ENCODE measurements around the gene WWOX.

The WWOX gene

DNA sequence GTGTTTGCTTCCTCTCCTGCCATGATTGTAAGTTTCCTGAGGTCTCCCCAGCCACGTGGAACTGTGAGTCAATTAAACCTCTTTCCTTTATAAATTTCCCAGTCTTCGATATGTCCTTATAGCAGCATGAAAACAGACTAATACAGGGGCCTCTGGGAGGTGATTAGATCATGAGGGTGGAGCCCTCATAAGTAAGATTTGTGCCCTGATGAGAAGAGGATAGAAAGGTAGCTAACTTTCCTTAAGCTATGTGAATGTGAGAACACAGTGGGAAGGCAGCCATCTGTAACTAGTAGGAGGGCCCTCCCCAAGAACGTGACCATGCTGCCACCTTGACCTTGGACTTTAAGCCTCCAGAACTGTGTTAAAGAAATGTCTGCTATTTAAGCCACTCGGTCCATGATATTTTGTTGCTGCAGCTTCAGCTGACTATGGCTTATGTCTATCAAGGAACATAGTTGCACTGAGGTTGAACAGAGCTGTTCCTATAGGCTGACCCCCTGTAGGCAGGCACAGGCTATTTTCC is 30.7 kb downstream of the WWOX start:
- H3K4me3 ChIP-seq (ENCODE audit: low read depth in 1 of 2, low read length in 2 of 2) = no peak overlapping the region
- H3K4me1 ChIP-seq (ENCODE audit: insufficient read depth, low read length) = no peaks in the 10 kb centered on the region
- no peaks in the 10 kb centered on the region for H3K79me2 ChIP-seq (ENCODE audit: insufficient read depth, low read length)
- TF ChIP-seq, protein P1, sequence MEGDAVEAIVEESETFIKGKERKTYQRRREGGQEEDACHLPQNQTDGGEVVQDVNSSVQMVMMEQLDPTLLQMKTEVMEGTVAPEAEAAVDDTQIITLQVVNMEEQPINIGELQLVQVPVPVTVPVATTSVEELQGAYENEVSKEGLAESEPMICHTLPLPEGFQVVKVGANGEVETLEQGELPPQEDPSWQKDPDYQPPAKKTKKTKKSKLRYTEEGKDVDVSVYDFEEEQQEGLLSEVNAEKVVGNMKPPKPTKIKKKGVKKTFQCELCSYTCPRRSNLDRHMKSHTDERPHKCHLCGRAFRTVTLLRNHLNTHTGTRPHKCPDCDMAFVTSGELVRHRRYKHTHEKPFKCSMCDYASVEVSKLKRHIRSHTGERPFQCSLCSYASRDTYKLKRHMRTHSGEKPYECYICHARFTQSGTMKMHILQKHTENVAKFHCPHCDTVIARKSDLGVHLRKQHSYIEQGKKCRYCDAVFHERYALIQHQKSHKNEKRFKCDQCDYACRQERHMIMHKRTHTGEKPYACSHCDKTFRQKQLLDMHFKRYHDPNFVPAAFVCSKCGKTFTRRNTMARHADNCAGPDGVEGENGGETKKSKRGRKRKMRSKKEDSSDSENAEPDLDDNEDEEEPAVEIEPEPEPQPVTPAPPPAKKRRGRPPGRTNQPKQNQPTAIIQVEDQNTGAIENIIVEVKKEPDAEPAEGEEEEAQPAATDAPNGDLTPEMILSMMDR (IDR thresholded peaks at IDR 0.05; ENCODE audit: borderline replicate concordance, extremely low read depth, low read length, poor library complexity, severe bottlenecking) = no peak
- no peak for TF ChIP-seq EZH2 (IDR thresholded peaks at IDR 0.05; ENCODE audit: borderline replicate concordance, low read depth, low read length, severe bottlenecking)
- no peaks in the 10 kb centered on the region for H3K9me3 ChIP-seq (ENCODE audit: insufficient read depth, low read length, severe bottlenecking)
- DNase-seq (no peak), ATAC-seq (ENCODE audit: insufficient read depth, low read depth) (no peak)
- no peak overlapping the region for H3K27ac ChIP-seq (ENCODE audit: low read length)
- H4K20me1 ChIP-seq (ENCODE audit: insufficient read depth, low read length) = no peaks in the 10 kb centered on the region
- H3K4me2 ChIP-seq (ENCODE audit: insufficient read depth, low read length) = no peak overlapping the region
- no peak overlapping the region for H3K9ac ChIP-seq (ENCODE audit: low read depth, low read length)
- H3K27me3 ChIP-seq (ENCODE audit: insufficient read depth, low read length, poor library complexity) = no peaks in the 10 kb centered on the region
- no peak overlapping the region for H2AFZ ChIP-seq (ENCODE audit: low read depth, low read length)
- 0 out of 2 replicates have a peak, but pooled peaks cover 10% of the 10 kb centered on the region for H3K36me3 ChIP-seq (ENCODE audit: insufficient read depth, low read length)

DNA sequence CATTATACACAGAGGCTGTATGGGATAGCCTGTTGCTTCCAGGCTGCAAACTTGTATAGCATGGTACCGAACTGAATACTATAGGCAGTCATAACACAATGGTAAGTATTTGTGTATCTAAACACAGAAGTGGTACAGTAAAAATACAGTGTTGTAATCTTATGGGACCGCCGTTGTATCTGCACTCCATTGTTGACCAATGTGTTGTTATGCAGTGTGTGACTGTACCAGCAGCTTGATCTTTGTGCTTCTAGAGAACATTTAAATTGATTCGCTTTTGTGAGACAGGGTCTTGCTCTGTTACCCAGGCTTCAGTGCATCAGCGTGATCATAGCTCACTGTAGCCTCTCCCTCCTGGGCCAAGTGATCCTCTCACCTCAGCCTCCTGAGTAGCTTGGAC is 31.5 kb downstream of the WWOX start:
- Histone ChIP-seq H2AFZ (ENCODE audit: low read depth, low read length) (no peak overlapping the region), H3K9ac (ENCODE audit: low read depth, low read length) (no peak overlapping the region), H3K4me1 (ENCODE audit: insufficient read depth, low read length) (no peaks in the 10 kb centered on the region), H3K4me2 (ENCODE audit: insufficient read depth, low read length) (no peak overlapping the region), H3K27ac (ENCODE audit: low read length) (no peak overlapping the region), H4K20me1 (ENCODE audit: insufficient read depth, low read length) (no peaks in the 10 kb centered on the region), H3K36me3 (ENCODE audit: insufficient read depth, low read length) (0 out of 2 replicates have a peak, but pooled peaks cover 7% of the 10 kb centered on the region), H3K79me2 (ENCODE audit: insufficient read depth, low read length) (no peaks in the 10 kb centered on the region), H3K4me3 (ENCODE audit: low read depth in 1 of 2, low read length in 2 of 2) (no peak overlapping the region), H3K27me3 (ENCODE audit: insufficient read depth, low read length, poor library complexity) (no peaks in the 10 kb centered on the region), H3K9me3 (ENCODE audit: insufficient read depth, low read length, severe bottlenecking) (no peaks in the 10 kb centered on the region)
- DNase-seq (no peak), ATAC-seq (ENCODE audit: insufficient read depth, low read depth) (no peak)
- TF ChIP-seq, protein P1 (IDR thresholded peaks at IDR 0.05; ENCODE audit: borderline replicate concordance, extremely low read depth, low read length, poor library complexity, severe bottlenecking) = no peak
- no peak for TF ChIP-seq EZH2 (IDR thresholded peaks at IDR 0.05; ENCODE audit: borderline replicate concordance, low read depth, low read length, severe bottlenecking)

DNA sequence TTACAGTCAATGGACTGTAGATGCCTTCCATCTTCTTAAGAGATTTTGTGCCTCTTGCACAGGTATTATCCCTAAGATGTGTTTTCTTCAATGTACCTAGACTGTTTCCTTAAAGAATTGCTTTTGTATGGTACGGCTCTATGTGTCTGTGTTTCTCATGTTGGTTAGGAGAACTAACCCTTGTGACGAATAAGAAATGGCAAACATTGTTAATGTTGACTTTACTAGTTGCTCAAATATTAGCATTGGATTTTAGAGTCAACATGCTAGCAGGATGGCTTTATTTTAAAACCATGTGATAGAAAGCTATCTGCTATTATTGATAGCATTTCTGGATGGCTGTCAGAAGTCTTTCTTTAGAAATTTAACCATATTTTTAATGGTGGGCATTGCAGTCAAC is 34.5 kb downstream of the WWOX start:
- Histone ChIP-seq H3K4me1 (ENCODE audit: insufficient read depth, low read length) (no peaks in the 10 kb centered on the region), H3K79me2 (ENCODE audit: insufficient read depth, low read length) (no peaks in the 10 kb centered on the region), H3K4me2 (ENCODE audit: insufficient read depth, low read length) (no peak overlapping the region), H3K9ac (ENCODE audit: low read depth, low read length) (no peak overlapping the region), H3K36me3 (ENCODE audit: insufficient read depth, low read length) (peaks cover 7% of the 10 kb centered on the region; the same call in 1 of the 2 replicates), H4K20me1 (ENCODE audit: insufficient read depth, low read length) (no peaks in the 10 kb centered on the region; the same call in 1 of the 2 replicates), H2AFZ (ENCODE audit: low read depth, low read length) (no peak overlapping the region), H3K9me3 (ENCODE audit: insufficient read depth, low read length, severe bottlenecking) (no peaks in the 10 kb centered on the region), H3K4me3 (ENCODE audit: low read depth in 1 of 2, low read length in 2 of 2) (no peak overlapping the region), H3K27me3 (ENCODE audit: insufficient read depth, low read length, poor library complexity) (no peaks in the 10 kb centered on the region), H3K27ac (ENCODE audit: low read length) (no peak overlapping the region)
- TF ChIP-seq EZH2 (IDR thresholded peaks at IDR 0.05; ENCODE audit: borderline replicate concordance, low read depth, low read length, severe bottlenecking) = no peak
- TF ChIP-seq, protein P1 (IDR thresholded peaks at IDR 0.05; ENCODE audit: borderline replicate concordance, extremely low read depth, low read length, poor library complexity, severe bottlenecking) = no peak
- DNase-seq (no peak), ATAC-seq (ENCODE audit: insufficient read depth, low read depth) (no peak)
